ENCODE data around the gene DYNC1LI2. TPM values are rescaled to one million over a fixed set of nuclear protein-coding genes. Genes with fewer than 3 reads are reported as not detected.
A peak's percentile ranks its signal among the peaks of the same experiment; 100 is the strongest.

Gene DYNC1LI2
- total RNA-seq, 1 donor from 2014 or later: 125 TPM

DNA sequence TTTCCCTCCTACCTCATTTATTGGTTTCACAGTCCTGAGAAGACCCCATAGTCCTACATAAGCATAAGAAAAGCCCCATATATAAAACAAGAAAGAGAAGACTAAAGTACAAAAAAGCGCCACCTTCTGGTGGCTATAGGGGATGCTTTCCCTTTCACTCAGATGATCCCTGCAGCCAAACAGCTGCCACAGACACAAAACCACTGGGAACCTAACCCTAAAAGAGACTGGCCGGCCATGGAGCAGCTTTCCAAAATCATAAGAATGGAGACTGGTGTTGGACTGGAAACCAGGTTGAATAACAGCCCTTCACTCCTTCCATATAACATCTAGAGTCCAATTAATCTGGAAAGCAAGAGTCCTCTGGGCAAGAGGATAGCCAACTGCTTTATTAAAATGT lies 11.4 kb downstream of the DYNC1LI2 start:
- peak; percentile 75 for TF ChIP-seq CTCF (conservative IDR thresholded peaks at IDR 0.05)
- no peaks in the 10 kb centered on the region for H3K9me3 Mint-ChIP-seq
- no peaks in the 10 kb centered on the region for H3K27me3 Mint-ChIP-seq (ENCODE audit: low read depth)
- H3K4me1 Mint-ChIP-seq: peaks cover 31% of the 10 kb centered on the region
- H3K4me3 Mint-ChIP-seq: peak overlapping the region; percentile 51
- peak; percentile 33 for DNase-seq (ENCODE audit: low read depth, low spot score)
- H3K36me3 Mint-ChIP-seq (ENCODE audit: low read depth): peaks cover 14% of the 10 kb centered on the region
- H3K27ac Mint-ChIP-seq (ENCODE audit: unreplicated experiment): peak overlapping the region; percentile 69

GRCh38 chr16:66735891-66736290 lies 15.5 kb downstream of the DYNC1LI2 start:
- H3K27me3 Mint-ChIP-seq (ENCODE audit: low read depth): no peaks in the 10 kb centered on the region
- H3K9me3 Mint-ChIP-seq: no peaks in the 10 kb centered on the region
- H3K4me3 Mint-ChIP-seq: no peak overlapping the region
- peaks cover 14% of the 10 kb centered on the region for H3K4me1 Mint-ChIP-seq
- peaks cover 26% of the 10 kb centered on the region for H3K36me3 Mint-ChIP-seq (ENCODE audit: low read depth)
- DNase-seq (ENCODE audit: low read depth, low spot score): no peak
- H3K27ac Mint-ChIP-seq (ENCODE audit: unreplicated experiment): no peak overlapping the region
- TF ChIP-seq CTCF (conservative IDR thresholded peaks at IDR 0.05): no peak

DNA sequence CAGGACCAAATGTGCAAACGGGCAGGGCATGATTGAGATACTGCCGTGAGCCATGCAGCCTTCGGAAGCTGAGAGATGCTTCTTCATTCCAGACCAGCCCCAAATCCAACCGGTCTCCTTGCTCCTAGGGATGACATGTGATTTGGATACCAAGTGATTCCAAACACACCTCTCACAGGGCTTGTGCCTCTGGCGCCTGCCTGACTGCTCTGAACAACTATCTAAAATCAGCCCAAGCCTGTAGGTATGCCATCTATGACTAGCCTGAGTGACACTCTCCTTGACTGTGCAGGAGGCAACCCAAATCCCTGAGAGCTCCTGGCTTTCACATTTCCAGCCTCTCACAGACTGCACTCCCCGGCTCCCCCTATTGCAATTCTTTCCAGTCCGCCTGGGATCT lies 20.3 kb downstream of the DYNC1LI2 start:
- H3K27ac Mint-ChIP-seq (ENCODE audit: unreplicated experiment): no peak overlapping the region
- no peaks in the 10 kb centered on the region for H3K27me3 Mint-ChIP-seq (ENCODE audit: low read depth)
- DNase-seq (ENCODE audit: low read depth, low spot score): no peak
- TF ChIP-seq CTCF (conservative IDR thresholded peaks at IDR 0.05): no peak
- no peak overlapping the region for H3K4me3 Mint-ChIP-seq
- H3K9me3 Mint-ChIP-seq: no peaks in the 10 kb centered on the region
- H3K36me3 Mint-ChIP-seq (ENCODE audit: low read depth): peaks cover 24% of the 10 kb centered on the region
- no peaks in the 10 kb centered on the region for H3K4me1 Mint-ChIP-seq

- TF ChIP-seq CTCF (conservative IDR thresholded peaks at IDR 0.05): no peak
- Mint-ChIP-seq H3K9me3 (no peaks in the 10 kb centered on the region), H3K27ac (ENCODE audit: unreplicated experiment) (no peak overlapping the region), H3K36me3 (ENCODE audit: low read depth) (peaks cover 32% of the 10 kb centered on the region), H3K4me1 (no peaks in the 10 kb centered on the region), H3K4me3 (no peak overlapping the region), H3K27me3 (ENCODE audit: low read depth) (no peaks in the 10 kb centered on the region)
- DNase-seq (ENCODE audit: low read depth, low spot score): no peak
Observed at GRCh38 chr16:66728804-66729203, 22.6 kb downstream of the DYNC1LI2 start.

- Mint-ChIP-seq H3K27ac (ENCODE audit: unreplicated experiment) (no peak overlapping the region), H3K36me3 (ENCODE audit: low read depth) (peaks cover 35% of the 10 kb centered on the region), H3K4me1 (no peaks in the 10 kb centered on the region), H3K4me3 (no peak overlapping the region), H3K9me3 (no peaks in the 10 kb centered on the region), H3K27me3 (ENCODE audit: low read depth) (no peaks in the 10 kb centered on the region)
- no peak for DNase-seq (ENCODE audit: low read depth, low spot score)
- TF ChIP-seq CTCF (conservative IDR thresholded peaks at IDR 0.05): peak; percentile 78
Observed at GRCh38 chr16:66728117-66728787, 23.2 kb downstream of the DYNC1LI2 start.

All from neural crest cell (in vitro differentiated cells).